ENCODE measurements around the gene GALNT2.

- TF ChIP-seq EZH2 (IDR thresholded peaks at IDR 0.05; ENCODE audit: borderline replicate concordance, insufficient read depth, low read depth, low read length, poor library complexity, severe bottlenecking) (no peak), CTCF (IDR thresholded peaks at IDR 0.05) (no peak)
Observed at GRCh38 chr1:230253150-230253549, 186.1 kb downstream of the GALNT2 start.
